Measurements from ENCODE around the gene PEAK3.

DNA sequence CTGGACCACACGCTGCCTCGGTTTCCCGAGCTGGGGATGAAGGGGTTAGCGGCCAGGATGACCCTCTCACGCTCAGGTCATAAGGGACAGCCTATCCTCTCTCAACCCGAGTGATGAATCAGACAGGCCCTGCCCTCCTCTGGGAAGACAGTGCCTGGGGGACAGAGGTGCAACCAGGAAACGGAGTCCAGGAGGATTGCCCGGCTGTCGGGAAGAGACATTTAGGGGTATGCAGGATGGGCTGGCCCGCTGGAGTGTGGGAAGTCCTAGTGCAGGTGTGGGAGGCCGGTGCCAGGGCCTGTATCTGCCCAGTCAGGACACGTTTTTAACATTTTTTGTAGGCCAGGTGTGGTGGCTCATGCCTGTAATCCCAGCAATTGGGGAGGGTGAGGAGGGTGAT, 38.1 kb upstream of the PEAK3 start:
- TF ChIP-seq, protein P1, sequence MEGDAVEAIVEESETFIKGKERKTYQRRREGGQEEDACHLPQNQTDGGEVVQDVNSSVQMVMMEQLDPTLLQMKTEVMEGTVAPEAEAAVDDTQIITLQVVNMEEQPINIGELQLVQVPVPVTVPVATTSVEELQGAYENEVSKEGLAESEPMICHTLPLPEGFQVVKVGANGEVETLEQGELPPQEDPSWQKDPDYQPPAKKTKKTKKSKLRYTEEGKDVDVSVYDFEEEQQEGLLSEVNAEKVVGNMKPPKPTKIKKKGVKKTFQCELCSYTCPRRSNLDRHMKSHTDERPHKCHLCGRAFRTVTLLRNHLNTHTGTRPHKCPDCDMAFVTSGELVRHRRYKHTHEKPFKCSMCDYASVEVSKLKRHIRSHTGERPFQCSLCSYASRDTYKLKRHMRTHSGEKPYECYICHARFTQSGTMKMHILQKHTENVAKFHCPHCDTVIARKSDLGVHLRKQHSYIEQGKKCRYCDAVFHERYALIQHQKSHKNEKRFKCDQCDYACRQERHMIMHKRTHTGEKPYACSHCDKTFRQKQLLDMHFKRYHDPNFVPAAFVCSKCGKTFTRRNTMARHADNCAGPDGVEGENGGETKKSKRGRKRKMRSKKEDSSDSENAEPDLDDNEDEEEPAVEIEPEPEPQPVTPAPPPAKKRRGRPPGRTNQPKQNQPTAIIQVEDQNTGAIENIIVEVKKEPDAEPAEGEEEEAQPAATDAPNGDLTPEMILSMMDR (IDR thresholded peaks at IDR 0.05), result no peak
- TF ChIP-seq POLR2A (IDR thresholded peaks at IDR 0.05), result no peak

Data from uterus (tissue), 2 donors.